Dedifferentiated amniotic fluid mesenchymal stem cell (primary cell): ENCODE results near the gene OLFM1.
"Not testable (repeated sequence)": the region's sequence is repeated elsewhere in the genome, so short reads cannot be mapped to it uniquely, and the experiment has no call there.

ENCODE experiments used
- DNase-seq: peaks from one replicate; pipeline ENCODE4 v3.0.0-alpha.2; 2016; ENCODE audit errors: extremely low spot score

OLFM1 gene

GRCh38 chr9:135151757-135152613, 64.5 kb downstream of the OLFM1 start:
- DNase-seq, result no peak

GRCh38 chr9:135152614-135153334, 65.3 kb downstream of the OLFM1 start:
- DNase-seq, result no peak

GRCh38 chr9:135154050-135154615, 66.7 kb downstream of the OLFM1 start:
- DNase-seq, result no peak

- no peak for DNase-seq
Measured at GRCh38 chr9:135155396-135155795, 67.9 kb downstream of the OLFM1 start.

GRCh38 chr9:135156525-135157510, 69.3 kb downstream of the OLFM1 start:
- no peak for DNase-seq

- no peak for DNase-seq
Measured at GRCh38 chr9:135157856-135158563, 70.5 kb downstream of the OLFM1 start.

- no peak for DNase-seq
Measured at GRCh38 chr9:135158564-135158937, 71.1 kb downstream of the OLFM1 start.

GRCh38 chr9:135159801-135160200, 72.3 kb downstream of the OLFM1 start:
- no peak for DNase-seq

GRCh38 chr9:135160862-135161261, 73.4 kb downstream of the OLFM1 start:
- no peak for DNase-seq

GRCh38 chr9:135162599-135162998, 75.1 kb downstream of the OLFM1 start:
- not testable (repeated sequence) for DNase-seq

- no peak for DNase-seq
Measured at GRCh38 chr9:135163023-135163780, 75.7 kb downstream of the OLFM1 start.

GRCh38 chr9:135164036-135164435, 76.6 kb downstream of the OLFM1 start:
- DNase-seq, result no peak

- no peak for DNase-seq
Measured at GRCh38 chr9:135165003-135165711, 77.7 kb downstream of the OLFM1 start.

GRCh38 chr9:135165756-135166519, 78.5 kb downstream of the OLFM1 start:
- no peak for DNase-seq

GRCh38 chr9:135166565-135166964, 79.1 kb downstream of the OLFM1 start:
- no peak for DNase-seq

GRCh38 chr9:135167356-135167755, 79.9 kb downstream of the OLFM1 start:
- no peak for DNase-seq

GRCh38 chr9:135167849-135168655, 80.6 kb downstream of the OLFM1 start:
- DNase-seq, result no peak

- DNase-seq, result no peak
Measured at GRCh38 chr9:135169709-135170226, 82.3 kb downstream of the OLFM1 start.
